Kidney capillary endothelial cell (primary cell): ENCODE measurements around the gene LMBR1.
A peak's percentile ranks its signal among the peaks of the same experiment; 100 is the strongest.
"Not testable (repeated sequence)": the region's sequence is repeated elsewhere in the genome, so short reads cannot be mapped to it uniquely, and the experiment has no call there.

Source experiments
- DNase-seq: peaks from one replicate; pipeline ENCODE4 v3.0.0-alpha.2; 2018; ENCODE audit warnings: low spot score

Gene LMBR1

DNA sequence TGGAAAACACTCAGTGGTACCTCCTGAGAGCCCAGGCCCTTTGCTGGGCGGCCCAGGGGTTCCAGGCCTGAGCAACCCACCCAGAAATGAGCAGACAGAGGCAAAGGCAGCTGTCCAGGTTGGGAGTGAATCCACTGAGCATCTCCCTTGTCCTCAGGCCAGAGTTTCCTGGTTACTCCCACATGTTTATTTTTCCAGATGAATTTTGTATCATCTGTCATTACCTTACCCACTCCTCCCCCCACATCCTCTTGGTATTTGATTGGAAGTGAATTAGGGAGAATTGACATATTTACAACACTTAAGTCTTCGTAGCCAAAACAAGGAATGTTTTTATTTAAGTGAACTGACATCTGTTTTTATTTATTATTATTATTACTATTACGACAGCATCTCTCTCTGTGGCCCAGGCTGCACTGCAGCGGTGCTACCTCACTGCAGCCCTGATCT, 13.2 kb upstream of the LMBR1 start:
- DNase-seq = no peak

- DNase-seq = peak; percentile 92
Observed at GRCh38 chr7:156903232-156903909, 10.4 kb upstream of the LMBR1 start.

DNA sequence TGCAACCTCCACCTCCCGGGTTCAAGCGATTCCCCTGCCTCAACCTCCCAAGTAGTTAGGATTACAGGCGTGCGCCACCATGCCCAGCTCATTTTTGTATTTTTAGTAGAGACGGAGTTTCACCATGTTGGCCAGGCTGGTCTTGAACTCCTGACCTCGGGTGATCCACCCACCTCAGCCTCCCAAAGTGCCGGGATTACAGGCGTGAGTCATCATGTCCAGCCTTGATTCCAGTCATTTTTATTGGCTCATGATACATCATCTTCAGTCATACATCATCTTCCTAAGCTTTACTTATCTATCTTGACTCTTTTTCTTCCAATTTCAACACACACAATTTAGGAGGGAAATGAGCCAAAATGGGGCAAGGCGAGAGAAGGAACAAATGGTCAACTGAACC, 7.1 kb upstream of the LMBR1 start:
- not testable (repeated sequence) for DNase-seq

DNA sequence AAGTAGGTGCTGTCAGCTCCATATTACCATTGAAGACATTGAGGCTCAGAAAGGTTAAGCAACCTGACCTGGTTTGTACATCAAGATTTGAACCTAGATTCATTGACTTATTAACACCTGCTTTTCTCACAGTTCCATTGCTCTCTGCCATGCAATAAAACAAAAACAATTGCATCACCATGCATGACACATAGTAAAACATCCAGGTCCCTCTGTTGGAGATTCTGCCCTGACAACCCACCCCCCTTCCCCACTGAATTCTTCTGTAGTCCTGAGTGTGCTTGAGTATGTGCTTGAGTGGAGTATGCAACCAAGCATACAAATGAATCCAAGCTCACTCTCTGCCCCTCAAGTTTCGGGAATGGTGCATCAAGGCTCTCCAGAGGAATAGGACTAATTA, 6.0 kb upstream of the LMBR1 start:
- no peak for DNase-seq

- DNase-seq = no peak
Observed at GRCh38 chr7:156897673-156898072, 4.7 kb upstream of the LMBR1 start.

GRCh38 chr7:156896388-156897022, 3.5 kb upstream of the LMBR1 start:
- DNase-seq = no peak

DNA sequence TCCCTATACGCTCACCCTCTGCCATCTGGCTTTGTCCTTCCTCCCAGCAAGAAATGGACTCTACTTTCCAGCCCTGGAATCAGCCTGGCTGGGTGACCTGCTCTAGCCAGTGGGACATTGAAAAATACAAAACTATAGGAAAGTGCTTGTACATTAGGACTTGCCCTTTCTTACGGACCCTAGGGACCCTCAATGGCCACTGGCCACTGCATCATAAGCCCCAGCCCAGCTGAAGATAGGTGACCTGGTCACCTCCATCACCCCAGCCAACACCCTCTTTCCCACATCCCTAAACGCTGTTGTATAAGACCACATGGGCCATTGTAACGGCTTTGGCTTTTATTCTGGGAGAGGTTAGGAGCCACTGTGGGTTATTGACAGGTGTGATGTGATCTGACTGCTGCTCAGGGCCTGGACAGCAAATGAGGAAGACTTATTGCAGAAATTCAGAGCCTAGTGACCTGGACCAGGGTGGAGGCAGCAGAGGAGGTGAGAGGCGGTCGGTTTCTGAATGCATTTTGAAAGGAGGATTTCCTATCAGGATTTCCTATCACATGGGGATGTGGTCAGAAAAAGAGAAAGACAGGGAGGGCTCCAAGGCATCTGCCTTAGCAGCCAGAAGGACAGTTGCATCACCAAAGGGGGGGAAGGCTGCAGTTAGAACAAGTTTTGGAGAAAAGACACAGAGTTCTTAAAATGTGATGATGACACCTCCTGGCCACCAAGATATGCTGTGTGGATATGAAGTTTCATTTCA, 2.2 kb upstream of the LMBR1 start:
- peak; percentile 31 for DNase-seq

GRCh38 chr7:156892081-156892800, 742 bp downstream of the LMBR1 start:
- no peak for DNase-seq

GRCh38 chr7:156889746-156890145, 3.2 kb downstream of the LMBR1 start:
- no peak for DNase-seq

- no peak for DNase-seq
Observed at GRCh38 chr7:156889089-156889488, 3.9 kb downstream of the LMBR1 start.

DNA sequence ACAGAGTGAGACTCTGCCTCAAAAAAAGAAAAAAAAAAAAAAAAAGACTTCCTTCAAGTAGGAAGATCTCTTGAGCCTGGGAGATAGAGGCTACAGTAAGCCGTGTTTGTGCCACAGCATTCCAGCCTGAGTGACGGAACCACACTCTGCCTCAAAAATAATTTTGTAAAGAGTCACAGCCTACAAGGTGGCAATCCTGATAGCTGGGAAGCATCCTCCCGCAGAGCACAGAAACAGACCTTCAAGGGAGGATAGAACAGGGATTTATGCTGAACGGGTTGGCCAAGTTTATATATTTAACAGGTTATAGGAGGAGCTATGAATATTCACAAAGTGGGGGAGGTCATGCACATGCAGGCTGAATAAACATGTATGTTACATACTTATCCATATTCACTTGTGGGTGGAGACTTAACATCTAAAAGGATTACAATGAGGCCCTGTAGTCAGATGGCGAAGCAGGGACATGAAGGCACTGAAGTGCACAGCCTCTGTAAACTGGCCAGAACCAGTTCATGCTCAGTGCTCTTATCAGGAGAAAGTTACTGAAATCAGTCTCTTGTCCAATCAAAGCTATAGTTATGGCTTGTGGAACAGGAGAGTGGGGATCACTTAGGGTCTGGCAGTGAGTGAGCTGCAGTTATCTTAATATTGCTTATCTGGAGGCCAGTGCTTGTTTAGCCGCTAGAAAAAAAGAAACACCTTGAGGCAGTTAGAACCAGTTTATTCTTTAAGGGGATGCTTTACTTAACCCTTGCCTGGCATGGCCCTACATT, 6.8 kb downstream of the LMBR1 start:
- DNase-seq = no peak

DNA sequence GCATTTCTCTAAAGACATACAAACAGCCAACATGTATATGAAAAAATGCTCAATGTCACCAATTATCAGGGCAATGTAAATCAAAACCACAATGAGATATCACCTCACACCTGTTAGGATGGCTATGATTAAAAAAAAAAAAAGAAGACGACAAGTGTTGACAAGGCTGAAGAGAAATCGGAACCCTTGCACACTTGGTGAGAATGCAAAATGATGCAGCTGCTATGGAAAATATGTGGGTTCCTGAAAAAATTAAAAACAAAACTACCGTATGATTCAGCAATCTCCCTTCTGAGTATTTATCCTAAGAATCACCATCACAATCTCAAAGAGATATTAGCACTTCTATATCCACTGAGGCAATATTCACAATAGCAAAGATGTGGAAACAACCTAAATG, 11.3 kb downstream of the LMBR1 start:
- no peak for DNase-seq

DNA sequence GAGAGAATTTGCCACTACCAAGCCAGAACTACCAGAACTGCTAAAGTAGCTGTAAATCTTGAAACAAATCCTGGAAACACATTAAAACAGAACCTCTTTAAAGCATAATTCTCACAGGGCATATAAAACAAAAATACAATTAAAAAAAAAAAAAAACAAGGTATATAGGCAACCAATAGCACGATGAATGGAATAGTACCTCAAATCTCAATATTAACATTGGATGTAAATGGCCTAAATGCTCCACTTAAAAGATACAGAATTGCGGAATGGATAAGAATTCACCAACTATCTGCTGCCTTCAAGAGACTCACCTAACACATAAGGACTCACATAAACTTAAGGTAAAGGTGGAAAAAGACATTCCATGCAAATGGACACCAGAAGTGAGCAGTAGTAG, 17.2 kb downstream of the LMBR1 start:
- DNase-seq = no peak

- DNase-seq = not testable (repeated sequence)
Observed at GRCh38 chr7:156868363-156868762, 24.6 kb downstream of the LMBR1 start.

- DNase-seq = no peak
Observed at GRCh38 chr7:156865493-156865892, 27.5 kb downstream of the LMBR1 start.

DNA sequence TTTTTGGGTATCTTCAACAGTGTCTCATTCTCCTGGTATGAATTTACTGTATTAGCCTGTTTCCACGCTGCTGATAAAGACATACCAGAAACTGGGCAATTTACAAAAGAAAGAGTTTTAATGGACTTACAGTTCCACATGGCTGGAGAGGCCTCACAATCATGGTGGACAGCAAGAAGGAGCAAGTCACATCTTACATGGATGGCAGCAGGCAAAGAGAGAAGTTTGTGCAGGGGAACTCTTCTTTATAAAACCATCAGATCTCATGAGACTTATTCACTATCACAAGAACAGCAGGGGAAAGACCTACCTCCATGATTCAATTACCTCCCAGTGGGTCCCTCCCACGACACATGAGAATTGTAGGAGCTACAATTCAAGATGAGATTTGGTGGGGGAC, 31.0 kb downstream of the LMBR1 start:
- DNase-seq = not testable (repeated sequence)

DNA sequence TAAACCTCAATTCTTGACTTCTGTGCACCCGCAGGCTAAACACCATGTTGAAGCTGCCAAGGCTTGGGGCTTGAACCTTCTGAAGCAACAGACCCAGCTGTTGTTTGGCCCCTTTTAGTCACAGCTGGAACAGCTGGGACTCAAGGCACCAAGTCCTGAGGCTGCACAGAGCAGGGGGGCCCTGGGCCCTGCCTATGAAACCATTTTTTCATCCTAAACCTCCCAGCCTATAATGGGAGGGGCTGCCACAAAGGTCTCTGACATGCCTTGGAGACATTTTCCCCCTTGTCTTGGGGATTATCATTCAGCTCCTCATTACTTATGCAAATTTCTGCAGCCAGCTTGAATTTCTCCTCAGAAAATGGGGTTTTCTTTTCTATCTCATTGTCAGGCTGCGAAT, 31.8 kb downstream of the LMBR1 start:
- no peak for DNase-seq

DNA sequence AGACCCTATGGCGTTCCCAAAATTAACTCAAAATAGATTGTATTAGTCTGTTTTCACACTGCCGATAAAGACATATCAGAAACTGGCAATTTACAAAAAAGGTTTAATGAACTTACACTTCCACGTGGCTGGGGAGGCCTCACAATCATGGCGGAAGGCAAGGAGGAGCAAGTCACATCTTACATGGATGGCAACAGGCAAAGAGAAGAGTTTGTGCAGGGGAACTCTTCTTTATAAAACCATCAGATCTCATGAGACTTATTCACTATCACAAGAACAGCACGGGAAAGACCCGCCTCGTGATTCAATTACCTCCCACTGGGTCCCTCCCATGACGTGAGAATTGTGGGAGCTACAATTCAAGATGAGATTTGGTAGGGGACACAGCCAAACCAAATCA, 32.9 kb downstream of the LMBR1 start:
- not testable (repeated sequence) for DNase-seq

- no peak for DNase-seq
Observed at GRCh38 chr7:156858523-156858922, 34.5 kb downstream of the LMBR1 start.

DNA sequence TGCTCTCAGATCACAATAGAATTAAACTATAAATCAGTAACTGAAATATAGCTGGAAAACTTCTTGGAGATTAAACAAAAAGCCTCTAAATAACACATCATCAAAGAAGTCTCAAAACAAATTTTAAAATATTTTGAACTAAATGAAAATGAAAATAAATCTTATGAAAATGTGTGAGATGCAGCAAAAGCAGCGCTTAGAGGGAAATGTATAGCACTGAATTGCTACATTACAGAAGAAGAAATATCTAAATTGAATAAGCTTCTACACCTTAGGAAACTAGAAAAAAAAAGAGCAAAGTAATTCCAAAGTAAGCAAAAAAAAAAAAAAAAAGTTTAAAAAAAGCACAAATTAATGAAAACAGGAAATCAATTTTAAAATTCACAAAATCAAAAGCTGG, 35.2 kb downstream of the LMBR1 start:
- no peak for DNase-seq

DNA sequence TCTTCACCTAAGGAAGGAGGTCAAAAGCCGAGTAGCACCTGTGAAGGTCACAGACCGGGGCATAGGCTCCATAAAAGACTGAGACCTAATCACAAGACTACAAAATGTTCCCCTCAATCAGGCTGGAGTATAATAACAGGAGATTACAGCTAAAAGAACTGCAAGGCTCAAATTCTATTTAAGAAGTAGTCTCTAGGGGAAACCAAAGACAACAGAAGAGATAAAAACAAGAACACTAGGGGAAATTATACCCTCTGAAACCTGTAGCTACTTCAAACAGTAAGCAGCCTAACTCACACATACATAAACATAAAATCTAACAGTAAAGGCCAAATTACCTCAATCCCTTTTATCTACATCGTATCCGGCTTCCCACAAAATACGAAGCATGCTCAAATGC, 38.3 kb downstream of the LMBR1 start:
- DNase-seq = no peak

GRCh38 chr7:156848979-156849378, 44.0 kb downstream of the LMBR1 start:
- no peak for DNase-seq
